Measurements from ENCODE around the gene TSPAN18. TPM values are rescaled to one million over a fixed set of nuclear protein-coding genes. Genes with fewer than 3 reads are reported as not detected.

TSPAN18 gene
- total RNA-seq, 2 experiments from 2014 or later = 7.3 to 8.4 TPM

DNA sequence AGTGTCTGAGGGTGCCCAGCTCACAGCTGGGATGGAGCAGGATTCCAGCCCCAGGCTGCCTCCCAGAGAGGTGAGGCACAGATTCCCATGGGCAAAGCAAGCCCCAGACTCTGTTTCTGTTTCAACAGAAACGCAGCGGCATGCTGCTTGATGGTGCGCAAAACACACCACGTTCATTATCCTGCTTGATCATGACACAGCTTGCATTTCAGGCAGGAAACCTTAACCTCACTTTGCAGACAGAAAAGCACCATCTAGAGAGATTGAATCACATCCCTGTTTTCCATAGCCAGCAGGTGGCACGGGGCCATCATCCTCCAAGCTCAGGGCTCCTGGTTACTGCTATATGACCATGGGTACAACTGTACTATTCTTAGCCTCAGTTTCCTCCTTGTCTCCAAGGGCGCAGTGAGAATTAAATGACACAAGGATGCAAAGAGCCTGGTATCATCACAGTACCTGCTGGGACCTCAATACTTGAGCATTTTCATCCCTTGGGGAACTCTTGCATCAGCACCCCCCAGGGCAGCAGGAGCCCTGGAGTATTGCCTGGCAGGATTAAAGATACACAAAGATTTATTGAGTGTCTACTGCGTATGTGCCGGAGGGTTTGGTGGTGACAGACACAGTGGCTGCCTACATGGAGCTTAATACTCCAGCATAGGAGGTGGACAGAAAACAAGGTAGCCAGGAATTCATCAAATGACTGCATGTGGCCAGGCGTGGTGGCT, 113.9 kb downstream of the TSPAN18 start:
- Mint-ChIP-seq H3K4me1 (ENCODE audit: low read depth) (no peaks in the 10 kb centered on the region), H3K9me3 (peaks cover 23% of the 10 kb centered on the region), H3K27ac (no peak overlapping the region), H3K27me3 (ENCODE audit: low read depth) (no peaks in the 10 kb centered on the region), H3K4me3 (no peak overlapping the region), H3K36me3 (ENCODE audit: low read depth) (peaks cover 30% of the 10 kb centered on the region)
- CTCF ChIA-PET = interaction anchor here (0.7 kb wide), 1 partner anchor 14 kb away, joined by 3 read pairs; no protein-coding TSS in a partner anchor
- no peak for DNase-seq
- intact Hi-C loops (cut with micrococcal nuclease) = no loop called here

DNA sequence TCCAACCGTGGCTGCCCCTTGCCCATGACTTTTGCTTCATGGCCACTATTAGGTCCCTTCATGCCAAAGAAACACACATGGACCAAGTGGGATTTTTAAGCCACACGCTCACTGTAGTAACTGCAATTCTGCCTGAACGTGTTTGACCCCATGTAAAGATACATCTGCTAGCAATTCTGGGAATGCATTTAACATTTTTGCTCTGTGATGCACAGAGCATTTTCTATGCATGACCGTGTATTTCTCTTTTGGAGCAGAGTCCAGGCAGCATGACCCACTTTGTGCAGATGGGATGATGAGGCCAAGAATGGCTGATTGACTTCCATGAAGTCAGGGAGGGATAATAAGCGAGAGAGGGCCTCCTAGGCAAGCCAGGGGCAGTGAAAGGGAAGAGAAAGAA, 115.5 kb downstream of the TSPAN18 start:
- Mint-ChIP-seq H3K27me3 (ENCODE audit: low read depth) (no peaks in the 10 kb centered on the region), H3K27ac (no peak overlapping the region), H3K9me3 (peaks cover 36% of the 10 kb centered on the region), H3K4me1 (ENCODE audit: low read depth) (no peaks in the 10 kb centered on the region), H3K4me3 (no peak overlapping the region), H3K36me3 (ENCODE audit: low read depth) (peaks cover 44% of the 10 kb centered on the region)
- no peak for DNase-seq
- CTCF ChIA-PET = no interaction called here
- intact Hi-C loops (cut with micrococcal nuclease) = no loop called here

DNA sequence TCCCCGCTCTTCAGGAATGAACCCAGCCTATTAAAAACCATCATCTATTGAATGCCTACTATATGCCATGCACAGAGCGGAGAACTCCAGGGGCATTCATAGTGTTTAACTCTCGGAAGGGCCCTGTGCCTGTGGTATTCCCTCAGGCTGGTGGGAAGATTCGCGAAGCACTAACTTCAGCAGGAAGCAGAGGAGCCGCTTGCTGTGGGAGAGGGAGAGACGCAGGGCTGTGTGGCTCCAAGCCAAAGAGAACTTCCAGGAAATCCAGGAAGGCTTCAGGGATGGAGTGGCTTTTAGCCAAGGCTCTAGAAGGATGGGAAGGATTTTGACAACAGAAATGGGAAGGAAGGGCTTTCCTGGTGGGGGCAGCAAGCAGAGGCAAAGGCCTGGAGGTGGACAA, 120.1 kb downstream of the TSPAN18 start:
- Mint-ChIP-seq H3K36me3 (ENCODE audit: low read depth) (peaks cover 38% of the 10 kb centered on the region), H3K4me3 (no peak overlapping the region), H3K27ac (no peak overlapping the region), H3K27me3 (ENCODE audit: low read depth) (no peaks in the 10 kb centered on the region), H3K9me3 (peaks cover 31% of the 10 kb centered on the region), H3K4me1 (ENCODE audit: low read depth) (no peaks in the 10 kb centered on the region)
- CTCF ChIA-PET = no interaction called here
- no peak for DNase-seq
- intact Hi-C loops (cut with micrococcal nuclease) = no loop called here

DNA sequence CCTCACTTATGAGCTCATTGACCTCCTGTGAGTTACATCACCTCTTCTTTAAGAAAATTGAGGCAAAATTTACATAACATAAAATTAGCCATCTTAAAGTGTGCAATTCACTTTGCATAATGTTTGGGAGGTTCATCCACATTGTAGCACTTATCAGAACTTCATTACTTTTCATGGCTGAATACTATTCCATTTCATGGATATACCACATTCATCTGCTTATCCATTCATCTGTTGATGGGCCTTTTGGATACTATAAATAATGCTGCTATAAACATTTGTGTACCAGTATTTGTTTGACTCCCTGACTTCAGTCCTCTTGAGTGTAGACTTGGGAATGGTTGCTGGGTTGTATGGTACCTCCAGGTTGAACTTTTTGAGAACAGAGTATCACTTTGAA, 120.6 kb downstream of the TSPAN18 start:
- no peaks in the 10 kb centered on the region for H3K4me1 Mint-ChIP-seq (ENCODE audit: low read depth)
- H3K4me3 Mint-ChIP-seq = no peak overlapping the region
- no peaks in the 10 kb centered on the region for H3K27me3 Mint-ChIP-seq (ENCODE audit: low read depth)
- CTCF ChIA-PET = no interaction called here
- DNase-seq = no peak
- H3K9me3 Mint-ChIP-seq = peaks cover 29% of the 10 kb centered on the region
- intact Hi-C loops (cut with micrococcal nuclease) = no loop called here
- no peak overlapping the region for H3K27ac Mint-ChIP-seq
- peaks cover 36% of the 10 kb centered on the region for H3K36me3 Mint-ChIP-seq (ENCODE audit: low read depth)

DNA sequence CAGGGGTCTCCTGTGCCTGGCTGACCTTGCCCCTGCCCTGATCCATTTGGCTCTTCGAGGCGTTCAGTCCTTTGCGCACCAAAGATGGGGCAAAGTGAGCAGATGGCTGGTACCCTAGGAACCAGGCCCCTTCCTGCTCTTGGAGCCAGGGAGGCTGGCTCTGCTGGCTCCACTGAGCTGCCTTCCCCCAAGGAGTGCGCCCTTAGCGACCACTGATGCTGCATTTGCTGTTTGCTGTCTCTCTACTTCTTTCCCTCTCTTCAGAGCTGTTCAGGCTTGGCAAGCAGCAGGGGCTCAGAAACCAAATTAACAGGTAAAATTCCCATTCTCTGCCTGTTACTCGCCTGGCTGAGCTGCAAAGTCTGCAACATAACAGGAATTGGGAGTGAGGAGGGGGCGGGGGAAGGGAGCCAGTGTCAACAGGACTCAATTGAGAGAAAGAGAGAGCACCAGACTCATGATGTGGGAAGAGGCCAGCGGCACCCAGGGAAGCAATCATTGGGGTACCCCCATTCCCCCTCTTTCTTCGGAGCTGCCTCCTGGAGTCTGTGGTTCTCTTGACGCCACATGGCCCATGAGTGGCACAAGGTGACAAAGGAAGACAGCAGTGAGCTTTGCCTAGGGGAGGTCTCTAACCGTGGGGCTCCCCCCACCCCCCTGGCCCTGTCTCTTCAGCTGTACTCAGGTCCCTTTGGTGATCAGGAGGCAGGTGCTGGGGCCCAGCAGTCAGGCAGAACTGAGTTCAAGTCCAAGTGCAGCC, 121.6 kb downstream of the TSPAN18 start:
- peaks cover 31% of the 10 kb centered on the region for H3K36me3 Mint-ChIP-seq (ENCODE audit: low read depth)
- no peak overlapping the region for H3K27ac Mint-ChIP-seq
- intact Hi-C loops (cut with micrococcal nuclease) = no loop called here
- H3K4me1 Mint-ChIP-seq (ENCODE audit: low read depth) = no peaks in the 10 kb centered on the region
- CTCF ChIA-PET = interaction anchor here (0.6 to 0.7 kb wide), 2 partner anchors 73 kb away, joined by 3 read pairs; no protein-coding TSS in a partner anchor
- no peak overlapping the region for H3K4me3 Mint-ChIP-seq
- DNase-seq = no peak
- H3K9me3 Mint-ChIP-seq = peaks cover 19% of the 10 kb centered on the region
- no peaks in the 10 kb centered on the region for H3K27me3 Mint-ChIP-seq (ENCODE audit: low read depth)

DNA sequence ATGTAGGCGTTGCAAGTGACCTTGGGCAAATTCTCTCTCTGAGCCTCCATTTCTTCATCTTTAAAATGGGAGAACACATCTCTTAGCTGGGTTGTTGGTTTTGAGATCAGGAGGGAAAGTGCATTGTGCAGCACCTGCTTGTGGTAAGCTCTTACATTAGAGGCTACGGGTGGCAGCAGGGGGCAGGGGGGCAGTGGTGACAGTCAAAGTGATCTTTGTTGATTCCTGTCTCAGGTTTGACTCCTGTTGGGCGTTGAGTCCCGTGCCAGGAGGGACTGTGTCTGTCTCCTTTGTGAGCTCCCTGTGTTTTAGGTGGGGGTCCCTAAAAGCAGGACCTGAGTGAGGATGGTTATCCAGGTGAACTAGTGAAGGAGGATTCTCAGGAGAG, 122.2 kb downstream of the TSPAN18 start:
- H3K27ac Mint-ChIP-seq = no peak overlapping the region

DNA sequence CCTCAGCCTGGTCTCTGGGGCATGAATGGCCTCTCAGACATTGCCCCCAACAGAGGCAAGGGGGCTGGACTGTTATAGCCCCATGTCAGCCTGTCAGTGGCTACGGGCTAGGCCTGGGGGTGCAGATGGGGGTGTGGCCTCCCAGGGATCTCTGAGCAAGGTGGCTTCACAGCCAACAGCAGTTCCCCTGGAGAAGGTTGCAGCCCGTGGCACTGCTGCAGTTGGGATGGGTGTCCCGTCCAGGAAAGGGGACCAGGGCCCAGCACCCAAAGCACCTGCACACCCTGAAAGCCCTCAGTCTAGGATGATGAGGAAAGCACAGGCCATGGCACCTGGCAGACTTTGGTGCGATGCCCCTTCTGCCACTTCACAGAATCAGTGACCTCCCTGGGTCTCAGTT, 122.7 kb downstream of the TSPAN18 start:
- no peak overlapping the region for H3K27ac Mint-ChIP-seq
- intact Hi-C loops (cut with micrococcal nuclease) = no loop called here
- CTCF ChIA-PET = no interaction called here

More for the DNA sequence above, 122.2 kb downstream of the TSPAN18 start:
- CTCF ChIA-PET = interaction anchor here (0.6 kb wide), 1 partner anchor 73 kb away, joined by 3 read pairs; no protein-coding TSS in a partner anchor
- no peak overlapping the region for H3K4me3 Mint-ChIP-seq
- peaks cover 30% of the 10 kb centered on the region for H3K36me3 Mint-ChIP-seq (ENCODE audit: low read depth)
- no peaks in the 10 kb centered on the region for H3K4me1 Mint-ChIP-seq (ENCODE audit: low read depth)
- no peak for DNase-seq
- no peaks in the 10 kb centered on the region for H3K27me3 Mint-ChIP-seq (ENCODE audit: low read depth)
- intact Hi-C loops (cut with micrococcal nuclease) = no loop called here
- peaks cover 19% of the 10 kb centered on the region for H3K9me3 Mint-ChIP-seq

DNA sequence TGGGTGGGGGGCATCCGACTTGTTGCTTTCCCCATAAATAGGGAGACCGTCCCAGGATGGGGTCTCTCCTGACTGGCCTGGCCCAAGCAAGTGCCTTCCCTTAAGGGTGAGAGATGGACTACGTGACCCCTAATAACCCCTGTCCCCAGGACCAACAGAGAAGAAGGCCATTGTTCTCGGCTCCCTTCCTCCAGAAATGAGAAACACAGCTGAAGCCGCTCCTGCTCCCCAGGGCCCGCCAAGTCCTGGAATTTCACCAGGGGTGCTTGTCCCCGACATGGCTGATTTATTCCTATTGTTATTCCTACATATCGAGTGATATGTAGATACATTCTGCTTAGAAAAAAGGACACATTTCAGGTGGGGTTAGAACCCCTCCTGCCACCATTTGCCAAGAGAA, 123.2 kb downstream of the TSPAN18 start:
- H3K4me1 Mint-ChIP-seq (ENCODE audit: low read depth) = no peaks in the 10 kb centered on the region
- no peaks in the 10 kb centered on the region for H3K27me3 Mint-ChIP-seq (ENCODE audit: low read depth)
- peaks cover 13% of the 10 kb centered on the region for H3K9me3 Mint-ChIP-seq
- peaks cover 23% of the 10 kb centered on the region for H3K36me3 Mint-ChIP-seq (ENCODE audit: low read depth)
- no peak for DNase-seq
- no peak overlapping the region for H3K4me3 Mint-ChIP-seq
- intact Hi-C loops (cut with micrococcal nuclease) = no loop called here
- H3K27ac Mint-ChIP-seq = no peak overlapping the region
- CTCF ChIA-PET = no interaction called here

More for the DNA sequence above, 122.7 kb downstream of the TSPAN18 start:
- Mint-ChIP-seq H3K36me3 (ENCODE audit: low read depth) (peaks cover 25% of the 10 kb centered on the region), H3K4me1 (ENCODE audit: low read depth) (no peaks in the 10 kb centered on the region), H3K27me3 (ENCODE audit: low read depth) (no peaks in the 10 kb centered on the region), H3K4me3 (no peak overlapping the region), H3K9me3 (peaks cover 15% of the 10 kb centered on the region)
- no peak for DNase-seq

DNA sequence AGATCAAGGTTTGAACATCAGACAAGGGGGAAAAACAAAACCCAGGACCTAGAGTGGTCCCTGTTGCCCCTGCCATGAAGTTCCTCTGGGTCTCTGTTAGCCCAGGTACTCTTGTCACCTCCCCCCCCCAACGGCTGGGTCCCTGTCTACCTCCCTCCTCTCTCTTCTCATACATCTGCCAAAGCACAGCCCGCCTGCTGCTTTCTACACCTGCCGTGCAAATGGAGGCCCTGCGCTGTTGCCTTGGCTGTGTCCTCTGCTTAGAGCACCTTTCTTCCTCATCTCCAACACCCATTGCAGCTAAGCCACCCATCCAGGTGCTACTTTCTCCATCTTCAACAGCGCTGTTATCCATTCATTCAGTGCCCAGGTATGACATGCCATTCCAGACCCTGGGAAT, 124.7 kb downstream of the TSPAN18 start:
- CTCF ChIA-PET = interaction anchor here (1.1 kb wide), 1 partner anchor 60 kb away, joined by 3 read pairs; no protein-coding TSS in a partner anchor
- Mint-ChIP-seq H3K4me1 (ENCODE audit: low read depth) (peaks cover 10% of the 10 kb centered on the region), H3K27me3 (ENCODE audit: low read depth) (no peaks in the 10 kb centered on the region), H3K27ac (no peak overlapping the region), H3K36me3 (ENCODE audit: low read depth) (peaks cover 9% of the 10 kb centered on the region), H3K4me3 (no peak overlapping the region), H3K9me3 (peaks cover 4% of the 10 kb centered on the region)
- no peak for DNase-seq
- intact Hi-C loops (cut with micrococcal nuclease) = no loop called here

DNA sequence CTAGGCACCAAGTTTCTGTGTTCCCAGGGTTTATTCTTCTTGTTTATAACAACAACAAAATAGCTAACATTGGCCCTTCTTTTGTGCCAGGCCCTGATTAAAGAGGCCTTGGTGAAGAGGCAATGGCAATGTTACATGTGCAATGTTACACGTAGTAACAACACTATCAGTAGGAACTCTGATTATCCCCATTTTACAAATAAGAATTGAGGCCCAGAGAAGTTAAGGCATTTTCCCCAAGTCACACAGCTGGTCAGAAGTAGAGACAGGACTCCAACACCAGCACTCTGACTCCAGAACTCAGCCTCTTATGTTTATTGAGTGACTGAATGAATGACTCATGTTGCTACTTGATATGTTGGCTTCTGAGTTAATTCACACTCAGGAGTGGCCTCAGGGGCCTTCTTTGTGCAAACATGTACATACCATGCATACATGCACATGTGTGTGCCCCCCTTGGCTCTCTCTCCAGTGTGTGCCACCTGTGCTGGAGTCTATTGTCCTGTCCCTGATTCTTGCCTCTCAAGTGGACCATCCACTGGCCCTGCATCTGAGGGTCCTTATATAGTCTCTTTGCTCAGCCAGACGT, 125.5 kb downstream of the TSPAN18 start:
- Mint-ChIP-seq H3K27me3 (ENCODE audit: low read depth) (no peaks in the 10 kb centered on the region), H3K36me3 (ENCODE audit: low read depth) (peaks cover 3% of the 10 kb centered on the region), H3K4me3 (no peak overlapping the region), H3K4me1 (ENCODE audit: low read depth) (peaks cover 12% of the 10 kb centered on the region), H3K9me3 (no peaks in the 10 kb centered on the region), H3K27ac (no peak overlapping the region)
- DNase-seq = no peak
- intact Hi-C loops (cut with micrococcal nuclease) = no loop called here
- CTCF ChIA-PET = interaction anchor here (0.6 to 1.1 kb wide), 2 partner anchors 59 to 300 kb away, joined by 3 read pairs; no protein-coding TSS in a partner anchor

DNA sequence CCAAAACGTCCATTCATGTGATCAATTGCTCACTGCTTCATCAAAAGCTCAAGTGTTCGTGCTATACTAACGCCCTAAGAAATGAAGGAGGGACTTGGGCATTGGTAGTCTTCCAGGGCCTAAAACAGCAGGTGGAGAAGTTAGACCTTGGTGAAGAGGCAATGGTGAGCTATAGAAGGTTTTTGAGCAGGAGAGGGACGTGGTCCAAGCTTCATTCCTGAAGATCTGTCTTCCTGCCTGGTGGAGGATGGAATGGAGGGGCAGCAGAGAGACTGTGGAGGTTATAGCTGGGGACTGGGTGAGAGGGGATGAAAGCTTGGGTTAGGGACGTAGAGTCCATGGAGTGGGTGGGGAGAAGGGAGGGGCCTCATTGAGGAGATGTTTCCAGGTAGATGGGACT, 126.2 kb downstream of the TSPAN18 start:
- intact Hi-C loops (cut with micrococcal nuclease) = no loop called here
- peaks cover 12% of the 10 kb centered on the region for H3K4me1 Mint-ChIP-seq (ENCODE audit: low read depth)
- H3K4me3 Mint-ChIP-seq = no peak overlapping the region
- H3K9me3 Mint-ChIP-seq = no peaks in the 10 kb centered on the region
- CTCF ChIA-PET = interaction anchor here (0.6 to 0.7 kb wide), 2 partner anchors 77 to 300 kb away, joined by 3 to 6 read pairs; no protein-coding TSS in a partner anchor
- DNase-seq = no peak
- H3K27me3 Mint-ChIP-seq (ENCODE audit: low read depth) = no peaks in the 10 kb centered on the region
- H3K27ac Mint-ChIP-seq = no peak overlapping the region
- no peaks in the 10 kb centered on the region for H3K36me3 Mint-ChIP-seq (ENCODE audit: low read depth)

DNA sequence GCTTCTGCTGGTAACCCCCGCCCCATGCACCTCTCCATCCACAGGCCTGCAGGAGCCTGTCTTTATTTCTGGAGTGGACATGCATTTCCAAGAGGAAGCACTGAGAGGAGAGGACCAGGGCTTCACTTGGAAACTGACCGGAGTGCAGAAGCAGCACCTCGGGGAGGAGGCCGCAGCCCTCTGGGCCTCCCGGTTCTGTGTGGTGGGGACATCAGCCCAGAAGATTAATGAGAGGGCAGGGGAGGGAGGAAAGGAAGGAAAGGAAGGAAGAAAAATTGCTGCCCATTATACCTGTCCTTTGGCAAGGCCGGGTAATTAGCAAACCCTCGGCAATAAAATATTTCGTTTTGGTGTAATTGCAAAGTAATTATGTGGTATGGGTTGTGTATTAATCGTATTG, 126.9 kb downstream of the TSPAN18 start:
- no peaks in the 10 kb centered on the region for H3K9me3 Mint-ChIP-seq
- no peak overlapping the region for H3K4me3 Mint-ChIP-seq
- H3K27me3 Mint-ChIP-seq (ENCODE audit: low read depth) = no peaks in the 10 kb centered on the region
- H3K36me3 Mint-ChIP-seq (ENCODE audit: low read depth) = no peaks in the 10 kb centered on the region
- CTCF ChIA-PET = interaction anchor here (0.7 kb wide), 1 partner anchor 78 kb away, joined by 6 read pairs; no protein-coding TSS in a partner anchor
- H3K27ac Mint-ChIP-seq = no peak overlapping the region
- H3K4me1 Mint-ChIP-seq (ENCODE audit: low read depth) = peaks cover 16% of the 10 kb centered on the region
- intact Hi-C loops (cut with micrococcal nuclease) = loop anchor here (2.0 kb wide), 1 partner anchor 125 kb away; no protein-coding TSS in a partner anchor
- DNase-seq = no peak

Data from activated naive CD4-positive, alpha-beta T cell treated with anti-CD3 and anti-CD28 coated beads for 36 hours (primary cell).